Panc1 (cell line): ENCODE measurements around the gene ANGPTL4.

ENCODE experiments used
- CTCF ChIP-seq: fragments of 450-650 bp; IDR thresholded peaks from 2 replicates; pipeline ENCODE4 v1.5.1; 2017; ENCODE audit warnings: mild to moderate bottlenecking
- POLR2AphosphoS5 ChIP-seq: IDR thresholded peaks from 2 replicates; pipeline ENCODE4 v1.6.1; 2012; ENCODE audit warnings: mild to moderate bottlenecking, low read depth, low read length, moderate library complexity
- REST ChIP-seq, 2 experiments: IDR thresholded peaks; 2 replicates each; pipeline ENCODE4 v1.6.1; 2011 to 2012; ENCODE audit warnings: low read depth in 2 of 2, control low read depth in 1 of 2, low read length in 1 of 2, mild to moderate bottlenecking in 1 of 2, moderate library complexity in 1 of 2; ENCODE audit not compliant: insufficient read depth in 1 of 2
- SIN3A ChIP-seq: IDR thresholded peaks from 2 replicates; pipeline ENCODE4 v1.6.1; 2012; ENCODE audit warnings: low read depth, mild to moderate bottlenecking, low read length, moderate library complexity, borderline replicate concordance; ENCODE audit not compliant: insufficient read depth
- TCF7L2 ChIP-seq: IDR thresholded peaks from 2 replicates; pipeline ENCODE4 v1.6.1; 2011; ENCODE audit warnings: mild to moderate bottlenecking, low read depth, low read length, inconsistent platforms

- TF ChIP-seq CTCF: no peak
- no peak for TF ChIP-seq SIN3A
- no peak for TF ChIP-seq REST (IDR thresholded peaks at IDR 0.05; ENCODE audit: insufficient read depth in 1 of 2, low read depth in 2 of 2, low read length in 1 of 2)
- no peak for TF ChIP-seq POLR2AphosphoS5
- TF ChIP-seq TCF7L2: no peak
Observed at GRCh38 chr19:8320564-8321066, 43.3 kb upstream of the ANGPTL4 start.
